Measurements from ENCODE around the gene TMPRSS11D.

DNA sequence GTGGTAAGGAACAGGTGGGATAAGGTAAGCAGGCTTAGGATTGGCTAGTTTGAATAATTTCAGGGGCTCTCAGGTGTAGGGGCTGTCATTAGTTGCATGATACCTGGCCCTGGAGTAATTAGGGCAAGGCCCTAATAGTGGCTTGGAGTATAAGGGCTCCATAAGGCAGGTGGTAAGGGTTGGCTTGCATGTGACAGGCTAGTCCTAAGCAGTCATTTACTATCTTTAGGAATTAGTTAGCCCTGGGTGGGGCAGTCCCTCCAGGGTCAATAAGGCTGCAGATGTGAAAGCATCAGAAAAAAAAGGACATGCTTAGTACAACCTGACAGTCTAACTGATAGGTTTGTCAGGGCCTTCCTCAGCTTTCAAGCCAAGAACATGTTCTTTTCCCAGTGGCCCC, 7.8 kb upstream of the TMPRSS11D start:
- TF ChIP-seq, protein P1, sequence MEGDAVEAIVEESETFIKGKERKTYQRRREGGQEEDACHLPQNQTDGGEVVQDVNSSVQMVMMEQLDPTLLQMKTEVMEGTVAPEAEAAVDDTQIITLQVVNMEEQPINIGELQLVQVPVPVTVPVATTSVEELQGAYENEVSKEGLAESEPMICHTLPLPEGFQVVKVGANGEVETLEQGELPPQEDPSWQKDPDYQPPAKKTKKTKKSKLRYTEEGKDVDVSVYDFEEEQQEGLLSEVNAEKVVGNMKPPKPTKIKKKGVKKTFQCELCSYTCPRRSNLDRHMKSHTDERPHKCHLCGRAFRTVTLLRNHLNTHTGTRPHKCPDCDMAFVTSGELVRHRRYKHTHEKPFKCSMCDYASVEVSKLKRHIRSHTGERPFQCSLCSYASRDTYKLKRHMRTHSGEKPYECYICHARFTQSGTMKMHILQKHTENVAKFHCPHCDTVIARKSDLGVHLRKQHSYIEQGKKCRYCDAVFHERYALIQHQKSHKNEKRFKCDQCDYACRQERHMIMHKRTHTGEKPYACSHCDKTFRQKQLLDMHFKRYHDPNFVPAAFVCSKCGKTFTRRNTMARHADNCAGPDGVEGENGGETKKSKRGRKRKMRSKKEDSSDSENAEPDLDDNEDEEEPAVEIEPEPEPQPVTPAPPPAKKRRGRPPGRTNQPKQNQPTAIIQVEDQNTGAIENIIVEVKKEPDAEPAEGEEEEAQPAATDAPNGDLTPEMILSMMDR (IDR thresholded peaks at IDR 0.05; ENCODE audit: low read depth, low read length): no peak
- TF ChIP-seq EZH2phosphoT487 (IDR thresholded peaks at IDR 0.05; ENCODE audit: low read depth): no peak

Data from OCI-LY3 (cell line).